Osteoblast (primary cell): ENCODE measurements around the gene SATB1. TPM values are rescaled to one million over a fixed set of nuclear protein-coding genes. Genes with fewer than 3 reads are reported as not detected.
A peak's percentile ranks its signal among the peaks of the same experiment; 100 is the strongest.

Experiments used
- DNase-seq: peaks from one replicate; pipeline ENCODE4 v3.0.0; 2011; ENCODE audit warnings: low spot score, mixed read lengths; ENCODE audit not compliant: insufficient read length; ENCODE audit errors: missing footprints
- H2AFZ ChIP-seq: 2 replicates; pipeline ENCODE4 v1.6.0; 2011; ENCODE audit warnings: mild to moderate bottlenecking, low read length
- H3K27ac ChIP-seq: 2 replicates; pipeline ENCODE4 v1.5.1; 2011; ENCODE audit warnings: mild to moderate bottlenecking, low read depth, low read length, moderate library complexity
- H3K27me3 ChIP-seq: 2 replicates; pipeline ENCODE4 v1.6.0; 2012; ENCODE audit warnings: mild to moderate bottlenecking, control low read depth, inconsistent platforms, low read length, moderate library complexity; ENCODE audit not compliant: insufficient read depth
- H3K36me3 ChIP-seq: 2 replicates; pipeline ENCODE4 v1.5.1; 2011; ENCODE audit warnings: mild to moderate bottlenecking, low read length, control low read depth, moderate library complexity; ENCODE audit not compliant: insufficient read depth
- H3K4me1 ChIP-seq: 2 replicates; pipeline ENCODE4 v1.5.1; 2011; ENCODE audit warnings: mild to moderate bottlenecking, low read length, control low read depth, moderate library complexity; ENCODE audit not compliant: insufficient read depth
- H3K4me2 ChIP-seq: 2 replicates; pipeline ENCODE4 v1.6.0; 2011; ENCODE audit warnings: mild to moderate bottlenecking, low read length; ENCODE audit not compliant: insufficient read depth
- H3K4me3 ChIP-seq: fragments of 200-600 bp; sonication (generic); 3 replicates; pipeline ENCODE4 v1.5.1; 2012; ENCODE audit warnings: mild to moderate bottlenecking, low read length, inconsistent platforms; ENCODE audit not compliant: insufficient read depth
- H3K79me2 ChIP-seq: 2 replicates; pipeline ENCODE4 v1.6.0; 2012; ENCODE audit warnings: mild to moderate bottlenecking, low read length, control low read depth, inconsistent platforms; ENCODE audit not compliant: insufficient read depth
- H3K9me3 ChIP-seq: 2 replicates; pipeline ENCODE4 v1.5.1; 2011; ENCODE audit warnings: low read depth, low read length, control low read depth
- H4K20me1 ChIP-seq: 2 replicates; pipeline ENCODE4 v1.6.0; 2012; ENCODE audit warnings: mild to moderate bottlenecking, low read length, control low read depth; ENCODE audit not compliant: insufficient read depth
- total RNA-seq: library from RNA; depleted of rRNA; stranded (reverse); fragments of >200 nt; gene quantifications from 2 replicates; pipeline ENCODE4 v1.2.3, GENCODE V29; 2012
- TF ChIP-seq, protein P1 (sequence below): IDR thresholded peaks from 2 replicates; pipeline ENCODE4 v1.5.1; 2011; ENCODE audit warnings: mild to moderate bottlenecking, low read depth, low read length, moderate library complexity; ENCODE audit errors: extremely low read depth

The SATB1 gene
- total RNA-seq, 1 donor: 29.0 TPM

DNA sequence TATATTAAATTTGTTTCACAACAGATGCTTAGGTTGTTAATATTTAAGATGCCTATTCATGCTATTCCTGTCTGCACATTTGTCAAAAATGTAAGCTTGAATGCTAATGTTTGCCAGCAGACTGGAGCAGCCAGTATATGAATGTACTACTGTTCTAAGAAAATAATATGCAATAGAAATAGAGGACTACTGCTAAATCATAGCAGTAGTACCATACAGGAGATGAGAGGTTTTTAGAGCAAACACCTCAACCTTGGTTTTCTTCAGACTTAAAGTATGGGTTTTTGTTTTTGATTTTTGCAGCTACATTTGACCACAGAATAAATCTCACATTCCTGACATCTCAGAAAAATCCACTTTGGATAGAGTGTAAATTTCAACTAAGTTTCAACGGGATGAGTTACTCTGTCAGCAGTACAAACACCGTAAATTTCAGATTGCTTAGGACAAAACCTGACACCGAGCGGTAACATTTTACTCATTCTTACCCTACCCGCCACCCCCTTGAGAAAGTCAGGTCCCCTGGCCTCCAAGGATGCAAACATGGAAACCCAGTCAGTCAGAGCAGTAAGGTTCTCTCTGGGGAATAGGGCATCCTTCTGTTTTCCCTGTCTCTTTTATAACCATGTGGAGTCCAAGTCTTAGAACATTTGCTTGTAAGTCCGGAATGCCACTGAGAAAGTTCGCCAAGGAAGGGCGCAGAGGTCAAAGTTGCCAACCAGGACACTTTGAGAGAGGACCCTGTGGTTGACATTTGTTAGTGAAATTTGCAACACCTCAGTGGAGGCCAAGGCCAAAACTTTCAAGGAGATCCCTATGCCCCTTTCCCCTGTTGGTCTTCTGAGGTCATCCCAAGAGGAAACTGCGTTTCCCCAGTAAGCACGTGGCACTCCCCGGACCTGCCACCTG, 17.9 kb upstream of the SATB1 start:
- H3K4me1 ChIP-seq: peaks cover 11% of the 10 kb centered on the region
- H3K36me3 ChIP-seq: no peaks in the 10 kb centered on the region
- TF ChIP-seq, protein P1, sequence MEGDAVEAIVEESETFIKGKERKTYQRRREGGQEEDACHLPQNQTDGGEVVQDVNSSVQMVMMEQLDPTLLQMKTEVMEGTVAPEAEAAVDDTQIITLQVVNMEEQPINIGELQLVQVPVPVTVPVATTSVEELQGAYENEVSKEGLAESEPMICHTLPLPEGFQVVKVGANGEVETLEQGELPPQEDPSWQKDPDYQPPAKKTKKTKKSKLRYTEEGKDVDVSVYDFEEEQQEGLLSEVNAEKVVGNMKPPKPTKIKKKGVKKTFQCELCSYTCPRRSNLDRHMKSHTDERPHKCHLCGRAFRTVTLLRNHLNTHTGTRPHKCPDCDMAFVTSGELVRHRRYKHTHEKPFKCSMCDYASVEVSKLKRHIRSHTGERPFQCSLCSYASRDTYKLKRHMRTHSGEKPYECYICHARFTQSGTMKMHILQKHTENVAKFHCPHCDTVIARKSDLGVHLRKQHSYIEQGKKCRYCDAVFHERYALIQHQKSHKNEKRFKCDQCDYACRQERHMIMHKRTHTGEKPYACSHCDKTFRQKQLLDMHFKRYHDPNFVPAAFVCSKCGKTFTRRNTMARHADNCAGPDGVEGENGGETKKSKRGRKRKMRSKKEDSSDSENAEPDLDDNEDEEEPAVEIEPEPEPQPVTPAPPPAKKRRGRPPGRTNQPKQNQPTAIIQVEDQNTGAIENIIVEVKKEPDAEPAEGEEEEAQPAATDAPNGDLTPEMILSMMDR: no peak
- no peaks in the 10 kb centered on the region for H3K9me3 ChIP-seq
- H4K20me1 ChIP-seq: no peaks in the 10 kb centered on the region
- no peaks in the 10 kb centered on the region for H3K79me2 ChIP-seq
- no peak overlapping the region for H3K4me2 ChIP-seq
- peaks cover 53% of the 10 kb centered on the region for H3K27me3 ChIP-seq
- H3K4me3 ChIP-seq: peak overlapping the region; percentile 51
- H2AFZ ChIP-seq: no peak overlapping the region
- no peak overlapping the region for H3K27ac ChIP-seq
- DNase-seq: peak; percentile 77

DNA sequence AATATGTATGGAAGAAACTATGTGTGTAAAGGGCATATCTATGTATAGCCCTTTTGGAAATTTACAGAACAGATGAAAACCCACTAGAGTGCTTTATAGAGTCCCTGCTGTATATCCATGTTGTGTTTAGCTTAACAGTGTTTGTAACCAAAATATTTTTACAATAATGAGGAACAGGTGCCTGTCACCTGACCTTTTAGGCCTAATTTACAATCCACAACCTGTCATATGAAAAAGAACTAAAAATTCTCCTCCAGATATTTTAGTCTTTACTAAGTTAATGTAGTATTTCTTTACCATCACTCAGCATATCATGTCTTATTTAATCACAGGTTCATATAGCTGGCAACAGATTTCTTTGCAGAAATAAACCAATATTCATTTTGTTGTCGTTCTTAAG, 16.4 kb upstream of the SATB1 start:
- DNase-seq: no peak
- peaks cover 11% of the 10 kb centered on the region for H3K4me1 ChIP-seq
- H3K36me3 ChIP-seq: no peaks in the 10 kb centered on the region
- H4K20me1 ChIP-seq: no peaks in the 10 kb centered on the region
- no peaks in the 10 kb centered on the region for H3K9me3 ChIP-seq
- no peak overlapping the region for H3K4me3 ChIP-seq
- H3K4me2 ChIP-seq: no peak overlapping the region
- H3K27me3 ChIP-seq: peaks cover 46% of the 10 kb centered on the region
- H3K79me2 ChIP-seq: no peaks in the 10 kb centered on the region
- no peak overlapping the region for H3K27ac ChIP-seq
- no peak overlapping the region for H2AFZ ChIP-seq
- TF ChIP-seq, protein P1: no peak

DNA sequence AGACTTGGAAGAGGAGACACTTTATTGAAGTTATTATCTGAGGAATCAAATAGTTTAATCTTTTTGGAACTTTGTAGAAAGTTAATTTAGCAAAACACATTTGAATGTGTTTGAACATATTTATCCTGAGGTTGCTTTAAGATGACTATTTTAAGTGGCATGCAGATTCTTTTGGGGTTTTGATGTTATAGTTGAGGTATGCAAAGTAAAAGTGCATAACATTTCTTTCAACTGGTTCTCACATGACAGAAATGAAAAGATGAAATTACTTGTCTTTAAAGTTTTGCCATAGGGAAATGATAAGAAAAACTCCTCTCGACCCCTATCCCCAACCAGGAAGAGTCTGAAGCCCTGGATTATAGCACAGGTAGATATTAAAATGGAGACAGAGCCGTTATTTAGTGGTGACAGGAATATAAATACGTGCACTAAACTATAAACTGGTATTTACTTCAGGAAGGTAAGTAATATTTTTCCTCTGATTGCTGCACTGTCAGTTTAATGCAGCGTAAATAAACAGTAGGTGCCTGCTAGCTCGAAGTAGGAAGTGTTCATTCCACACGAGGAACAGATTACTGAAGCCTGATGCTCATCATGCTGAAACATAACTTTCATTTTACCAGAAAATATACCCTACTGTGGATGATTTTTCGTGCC, 15.1 kb upstream of the SATB1 start:
- Histone ChIP-seq H3K4me3 (no peak overlapping the region), H3K9me3 (no peaks in the 10 kb centered on the region), H3K27ac (no peak overlapping the region), H3K4me2 (peak overlapping the region; percentile 13), H4K20me1 (no peaks in the 10 kb centered on the region), H2AFZ (no peak overlapping the region), H3K4me1 (peaks cover 11% of the 10 kb centered on the region), H3K36me3 (no peaks in the 10 kb centered on the region), H3K79me2 (no peaks in the 10 kb centered on the region), H3K27me3 (peaks cover 33% of the 10 kb centered on the region)
- DNase-seq: no peak
- TF ChIP-seq, protein P1: no peak

DNA sequence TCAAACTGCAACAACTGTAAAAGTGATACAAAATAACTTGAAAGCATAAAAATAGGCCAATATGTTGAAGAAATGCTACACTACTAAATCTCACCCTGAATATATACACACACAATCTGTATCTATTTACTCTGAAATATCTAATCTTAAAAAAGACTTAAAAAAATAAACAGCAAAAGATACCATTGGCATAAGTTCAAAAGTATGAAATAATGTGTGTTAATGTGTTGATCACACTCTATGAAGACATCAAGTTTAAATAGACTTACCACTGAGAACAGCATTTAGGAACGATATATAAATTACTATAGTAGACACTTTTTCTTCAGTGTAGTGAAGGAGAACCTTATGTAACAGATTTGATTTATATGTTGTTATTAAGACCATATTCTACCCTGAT, 14.1 kb upstream of the SATB1 start:
- DNase-seq: no peak
- Histone ChIP-seq H3K4me2 (no peak overlapping the region), H3K4me3 (no peak overlapping the region), H2AFZ (no peak overlapping the region), H3K4me1 (peaks cover 8% of the 10 kb centered on the region), H3K27ac (no peak overlapping the region), H4K20me1 (no peaks in the 10 kb centered on the region), H3K36me3 (no peaks in the 10 kb centered on the region), H3K79me2 (no peaks in the 10 kb centered on the region), H3K9me3 (no peaks in the 10 kb centered on the region), H3K27me3 (peaks cover 30% of the 10 kb centered on the region)
- TF ChIP-seq, protein P1: no peak
